Activated naive CD4-positive, alpha-beta T cell treated with anti-CD3 and anti-CD28 coated beads, Interleukin-2, amount 50 U/mL, for 72 hours (primary cell): ENCODE data around the gene RBFOX1. TPM values are rescaled to one million over a fixed set of nuclear protein-coding genes. Genes with fewer than 3 reads are reported as not detected.

Experiments
- ATAC-seq, 2 donors: fragments of 150-1000 bp; cut with Tn5 transposase; 2 replicates each; pipeline ENCODE4 v1.10.0; 2021; ENCODE audit warnings: mild to moderate bottlenecking in 2 of 2, moderate library complexity in 2 of 2
- DNase-seq, 2 donors: peaks; one replicate each; pipeline ENCODE4 v3.0.0; 2021 to 2022; ENCODE audit warnings: low spot score in 2 of 2
- H3K27ac Mint-ChIP-seq, 2 donors: one replicate each; pipeline ENCODE4 v1.8.0; 2022; ENCODE audit warnings: mild to moderate bottlenecking in 2 of 2, mixed read lengths in 2 of 2
- H3K36me3 Mint-ChIP-seq, 2 donors: one replicate each; pipeline ENCODE4 v1.8.0; 2022; ENCODE audit warnings: mixed read lengths in 2 of 2
- H3K9me3 Mint-ChIP-seq, 2 donors: one replicate each; pipeline ENCODE4 v1.8.0; 2022; ENCODE audit warnings: mixed read lengths in 2 of 2
- total RNA-seq, 2 donors: library from RNA; stranded (reverse); gene quantifications; one replicate each; pipeline ENCODE4 v1.2.3, GENCODE V29; 2022

RBFOX1 gene
- total RNA-seq, 2 donors from 2014 or later, result not detected

DNA sequence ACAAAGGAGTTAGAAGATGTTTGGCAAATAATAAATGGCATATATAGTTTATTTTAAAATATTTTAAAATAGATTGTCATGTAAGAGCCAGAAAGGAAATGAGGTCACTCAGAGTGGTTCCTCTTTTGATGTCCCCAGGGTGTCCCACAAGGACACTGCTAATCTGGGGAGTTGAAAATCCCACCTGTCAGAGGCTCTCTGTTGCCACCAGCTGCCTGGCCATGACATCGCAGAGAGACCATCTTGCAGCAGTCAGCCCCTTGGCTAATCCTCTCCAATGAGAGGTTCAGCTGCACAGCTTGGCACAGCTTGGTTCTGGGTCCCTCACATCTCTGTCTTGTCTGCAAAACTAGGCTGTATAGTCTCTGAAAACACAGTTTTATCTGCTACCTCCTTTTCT lies 11.0 kb upstream of the RBFOX1 start:
- ATAC-seq (no peak), DNase-seq (no peak)
- Mint-ChIP-seq H3K36me3 (no peaks in the 10 kb centered on the region), H3K9me3 (peaks cover 16 to 23% of the 10 kb centered on the region in 2 donors), H3K27ac (no peak overlapping the region)

DNA sequence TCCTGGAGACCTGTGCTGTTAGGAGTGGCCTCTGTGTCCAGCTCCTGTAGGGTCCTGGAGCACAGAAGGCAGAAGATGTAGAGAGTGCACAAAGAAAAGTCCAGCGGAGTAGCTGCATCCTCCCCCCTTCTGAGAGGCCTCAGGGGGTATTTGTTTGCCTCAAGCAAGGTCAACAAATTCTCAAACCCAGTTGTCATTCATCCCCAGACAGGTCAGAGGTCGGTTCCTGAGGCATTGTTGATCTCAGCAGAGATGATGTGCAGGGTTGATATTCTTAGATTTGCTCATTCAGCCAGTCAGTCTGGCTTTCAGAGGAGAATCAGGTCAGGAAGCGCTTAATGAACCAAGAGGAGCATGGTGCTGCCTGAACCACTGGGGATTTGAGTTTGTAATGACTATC lies 8.3 kb upstream of the RBFOX1 start:
- ATAC-seq (no peak), DNase-seq (no peak)
- Mint-ChIP-seq H3K36me3 (peaks cover 0 to 5% of the 10 kb centered on the region in 2 donors), H3K27ac (no peak overlapping the region), H3K9me3 (peaks cover 24 to 28% of the 10 kb centered on the region in 2 donors)

DNA sequence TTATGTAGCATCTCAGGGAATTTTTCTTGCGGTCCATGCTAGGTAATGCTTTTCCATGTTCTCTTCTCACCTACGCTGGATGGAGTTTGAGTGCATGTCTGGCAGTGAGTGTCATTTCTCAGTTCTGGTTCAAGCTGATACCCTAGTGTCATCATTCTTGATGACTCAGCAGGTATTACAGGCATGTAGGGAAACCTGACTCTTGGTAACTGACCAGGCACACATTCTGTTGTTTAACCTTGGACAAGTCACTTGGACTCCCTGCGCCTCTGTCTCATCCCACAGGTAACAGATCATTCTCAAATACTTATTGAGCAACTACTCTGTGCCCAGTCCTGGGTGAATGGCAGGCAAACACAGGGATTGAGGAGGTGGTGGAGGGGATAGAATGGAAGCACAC lies 6.8 kb upstream of the RBFOX1 start:
- Mint-ChIP-seq H3K9me3 (peaks cover 24 to 25% of the 10 kb centered on the region in 2 donors), H3K27ac (no peak overlapping the region), H3K36me3 (peaks cover 0 to 5% of the 10 kb centered on the region in 2 donors)
- DNase-seq (no peak), ATAC-seq (no peak)

DNA sequence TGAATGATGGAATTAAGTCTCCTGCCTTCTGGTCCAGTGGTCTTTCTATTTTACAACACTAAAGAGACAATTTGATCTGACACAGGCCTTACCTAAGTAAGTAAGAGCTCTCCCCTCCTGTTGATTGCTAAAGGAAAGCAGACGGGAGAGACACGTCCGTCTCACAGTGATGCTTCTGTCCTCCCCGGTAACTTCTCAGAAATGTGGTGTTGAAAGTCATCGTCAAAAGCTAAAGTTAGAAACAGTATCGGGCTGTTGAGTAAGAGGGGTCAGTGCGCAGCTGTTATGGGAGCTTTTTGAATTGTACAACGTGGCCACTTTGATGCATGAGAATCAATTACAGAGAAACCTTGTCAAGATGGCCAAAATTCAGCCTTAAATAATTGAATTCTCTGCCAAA lies 1.9 kb upstream of the RBFOX1 start:
- H3K36me3 Mint-ChIP-seq, result peaks cover 0 to 5% of the 10 kb centered on the region in 2 donors
- ATAC-seq (no peak), DNase-seq (no peak)
- H3K9me3 Mint-ChIP-seq, result peaks cover 21 to 32% of the 10 kb centered on the region in 2 donors
- H3K27ac Mint-ChIP-seq, result no peak overlapping the region

DNA sequence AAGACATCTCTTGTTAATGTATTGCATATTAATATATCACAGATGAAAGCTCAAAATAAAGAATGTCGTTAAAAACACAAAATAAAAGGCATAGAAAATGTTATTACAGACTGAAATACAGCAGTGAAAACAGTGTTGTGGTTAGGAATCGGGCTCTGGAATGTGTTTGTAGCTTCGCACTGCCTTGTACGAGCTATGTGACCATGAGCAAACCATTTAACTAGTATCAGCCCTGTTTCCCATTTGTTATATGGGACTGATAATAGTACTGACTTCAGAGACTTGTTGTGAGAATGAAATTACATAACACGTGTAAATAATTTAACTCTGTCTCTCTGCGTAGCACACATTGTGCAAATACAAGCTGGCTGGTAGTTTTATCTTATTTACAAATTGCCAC lies 648 bp upstream of the RBFOX1 start:
- DNase-seq (no peak), ATAC-seq (no peak)
- H3K9me3 Mint-ChIP-seq, result peaks cover 14 to 29% of the 10 kb centered on the region in 2 donors
- no peak overlapping the region for H3K27ac Mint-ChIP-seq
- H3K36me3 Mint-ChIP-seq, result peaks cover 0 to 2% of the 10 kb centered on the region in 2 donors

DNA sequence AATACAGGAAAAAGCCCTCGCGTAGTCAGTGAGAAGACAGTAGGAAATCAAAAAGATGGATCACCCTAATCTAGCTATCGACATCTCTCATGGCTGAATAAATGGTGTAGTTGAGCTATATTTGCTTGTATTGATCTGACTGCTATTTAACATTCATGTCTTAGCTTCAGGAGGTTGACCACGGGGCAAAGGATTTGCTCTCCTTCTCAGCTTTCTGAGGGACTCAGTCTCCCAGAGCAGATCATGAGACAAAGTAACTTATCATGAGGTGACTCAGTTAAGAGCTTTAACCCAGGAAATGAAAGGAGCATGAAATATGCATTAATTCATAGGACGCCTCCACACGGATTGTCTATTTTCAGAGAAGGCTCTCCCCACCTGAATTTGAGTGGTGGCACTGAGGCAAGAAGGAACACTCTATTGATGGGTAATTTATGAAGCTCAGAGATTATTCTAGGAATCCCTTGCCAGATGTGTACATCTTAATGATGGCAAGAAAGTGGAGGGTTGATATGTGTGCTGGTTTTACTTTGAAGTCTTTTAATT lies 608 bp downstream of the RBFOX1 start:
- DNase-seq (no peak), ATAC-seq (no peak)
- Mint-ChIP-seq H3K36me3 (no peaks in the 10 kb centered on the region), H3K9me3 (peaks cover 12 to 21% of the 10 kb centered on the region in 2 donors), H3K27ac (no peak overlapping the region)

DNA sequence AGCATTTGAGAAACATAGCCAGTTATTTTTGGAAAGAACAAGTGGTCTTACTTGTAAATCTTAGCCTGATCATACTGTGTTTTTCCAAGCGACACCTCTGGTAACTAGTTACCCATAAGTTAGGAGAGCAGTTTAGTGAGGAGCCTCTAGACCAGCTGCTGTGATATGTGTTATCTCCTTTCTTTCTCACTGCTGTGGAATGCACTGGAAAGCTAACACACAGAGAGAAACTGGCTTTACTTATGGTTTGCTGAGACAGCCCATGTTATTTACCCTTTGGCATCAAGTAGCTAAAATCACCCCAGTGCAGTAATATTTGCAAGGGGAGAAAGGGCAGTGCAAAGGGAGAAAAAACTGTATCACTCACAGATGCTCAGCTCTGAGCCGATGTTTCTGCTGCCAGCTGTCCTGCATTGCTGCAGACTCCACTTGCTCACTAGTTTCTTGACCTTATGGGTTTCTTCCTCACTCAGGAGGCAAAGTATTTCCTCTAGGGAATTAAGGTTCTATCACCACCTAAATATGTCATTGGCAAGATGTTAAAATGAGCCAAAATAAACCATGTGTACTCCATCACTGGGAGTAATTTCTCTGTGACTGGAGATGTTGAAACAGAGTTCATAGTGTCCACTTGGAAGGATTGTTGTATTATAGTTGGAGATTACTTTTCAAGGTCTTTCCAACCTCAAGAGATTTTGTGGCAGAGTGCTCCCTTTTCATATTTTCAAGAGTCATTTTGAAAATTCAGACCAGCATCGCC lies 2.3 kb downstream of the RBFOX1 start:
- H3K9me3 Mint-ChIP-seq, result peaks cover 18 to 20% of the 10 kb centered on the region in 2 donors
- no peak for ATAC-seq
- no peak for DNase-seq
- H3K27ac Mint-ChIP-seq, result no peak overlapping the region
- peaks cover 0 to 5% of the 10 kb centered on the region in 2 donors for H3K36me3 Mint-ChIP-seq

DNA sequence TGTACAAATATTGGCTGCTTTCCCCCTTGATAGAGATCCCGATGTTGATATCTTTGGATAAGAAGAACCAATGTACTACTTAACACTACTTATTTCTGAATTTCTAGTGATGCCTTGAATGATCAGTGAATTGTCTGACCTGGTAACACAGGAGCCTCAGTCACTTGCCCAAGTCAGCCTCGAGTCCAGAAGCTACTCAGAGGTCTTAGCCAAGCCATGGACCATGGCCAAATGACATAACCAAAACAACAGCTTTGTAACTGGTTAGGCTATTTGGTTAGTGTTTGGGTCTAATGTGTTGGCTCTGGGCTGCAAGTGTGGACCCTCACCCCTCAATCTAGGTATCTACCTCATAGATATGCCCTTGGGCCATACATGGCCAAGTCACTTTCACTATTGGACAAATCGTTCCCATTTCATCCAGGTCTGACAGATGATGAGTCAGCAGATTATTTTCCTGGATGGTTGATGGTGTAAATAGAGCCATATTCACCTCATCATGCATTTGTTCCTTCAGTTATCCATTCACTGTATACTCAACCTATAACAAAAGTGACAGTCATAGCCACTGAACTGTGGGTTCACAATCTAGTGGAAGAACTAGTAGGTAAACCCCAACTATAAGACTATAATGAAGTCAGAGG lies 3.5 kb downstream of the RBFOX1 start:
- ATAC-seq (no peak), DNase-seq (no peak)
- Mint-ChIP-seq H3K9me3 (peaks cover 18 to 20% of the 10 kb centered on the region in 2 donors), H3K27ac (no peak overlapping the region), H3K36me3 (peaks cover 0 to 5% of the 10 kb centered on the region in 2 donors)

DNA sequence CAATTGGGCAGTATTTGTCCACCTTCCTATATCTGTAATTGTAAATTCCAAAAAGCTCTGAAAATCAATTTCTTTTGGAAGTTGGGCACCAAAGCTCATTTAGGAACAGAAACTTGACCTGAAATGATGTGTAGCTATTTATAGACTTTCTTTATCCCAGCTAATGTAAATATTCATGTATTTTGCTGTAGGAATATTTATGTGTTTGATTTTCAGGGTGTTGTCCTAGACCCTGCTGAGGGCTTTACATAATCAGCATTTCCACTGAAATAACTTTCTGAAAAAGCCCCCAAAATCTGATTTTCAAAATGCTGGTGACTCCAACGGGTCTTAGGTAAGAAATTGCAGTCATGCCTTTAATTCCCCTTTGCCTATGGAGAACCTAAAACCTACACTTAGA lies 4.1 kb downstream of the RBFOX1 start:
- DNase-seq (no peak), ATAC-seq (no peak)
- Mint-ChIP-seq H3K9me3 (peaks cover 19 to 20% of the 10 kb centered on the region in 2 donors), H3K27ac (no peak overlapping the region), H3K36me3 (peaks cover 0 to 5% of the 10 kb centered on the region in 2 donors)

DNA sequence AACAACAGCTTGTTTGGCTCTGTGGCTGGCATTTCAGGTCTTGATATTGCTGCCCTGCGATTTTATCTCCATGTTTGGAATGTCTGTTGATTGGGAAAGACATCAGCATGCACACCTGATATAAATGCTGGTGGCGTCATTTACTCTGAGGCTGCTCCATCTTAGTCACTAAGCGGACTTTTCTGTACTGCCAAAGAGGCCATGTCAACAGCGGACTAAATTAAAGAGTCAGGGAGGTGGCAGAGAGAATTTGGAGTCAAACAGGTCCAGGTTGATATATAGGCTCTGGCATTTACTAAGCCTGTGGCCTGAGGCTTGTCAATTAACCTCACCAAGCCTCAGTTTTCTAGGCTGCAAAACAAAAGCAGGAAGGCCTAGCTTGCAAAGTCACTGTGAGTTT lies 6.2 kb downstream of the RBFOX1 start:
- H3K36me3 Mint-ChIP-seq, result peaks cover 0 to 13% of the 10 kb centered on the region in 2 donors
- H3K9me3 Mint-ChIP-seq, result peaks cover 22 to 27% of the 10 kb centered on the region in 2 donors
- DNase-seq (no peak), ATAC-seq (no peak)
- no peak overlapping the region for H3K27ac Mint-ChIP-seq

DNA sequence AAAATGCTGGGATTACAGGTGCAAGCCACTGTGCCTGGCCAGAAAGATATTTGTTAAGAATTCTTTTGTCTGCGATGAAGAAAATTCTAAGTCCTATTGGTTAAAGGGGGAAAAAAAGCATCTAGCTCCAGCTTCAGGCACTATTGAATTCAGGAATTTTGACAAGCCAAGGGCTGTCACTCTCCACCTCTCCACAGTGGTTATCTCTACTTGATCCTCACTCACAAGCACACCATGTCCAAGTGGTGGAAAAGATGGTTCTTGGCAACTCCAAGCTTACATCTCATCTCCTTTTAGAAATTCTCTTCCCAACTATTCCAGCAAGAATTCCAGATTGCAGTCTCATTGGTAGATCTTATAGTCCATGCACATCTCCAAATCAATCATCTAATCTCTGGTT lies 7.1 kb downstream of the RBFOX1 start:
- no peak for DNase-seq
- no peak for ATAC-seq
- Mint-ChIP-seq H3K36me3 (peaks cover 0 to 13% of the 10 kb centered on the region in 2 donors), H3K27ac (no peak overlapping the region), H3K9me3 (peaks cover 19 to 22% of the 10 kb centered on the region in 2 donors)

DNA sequence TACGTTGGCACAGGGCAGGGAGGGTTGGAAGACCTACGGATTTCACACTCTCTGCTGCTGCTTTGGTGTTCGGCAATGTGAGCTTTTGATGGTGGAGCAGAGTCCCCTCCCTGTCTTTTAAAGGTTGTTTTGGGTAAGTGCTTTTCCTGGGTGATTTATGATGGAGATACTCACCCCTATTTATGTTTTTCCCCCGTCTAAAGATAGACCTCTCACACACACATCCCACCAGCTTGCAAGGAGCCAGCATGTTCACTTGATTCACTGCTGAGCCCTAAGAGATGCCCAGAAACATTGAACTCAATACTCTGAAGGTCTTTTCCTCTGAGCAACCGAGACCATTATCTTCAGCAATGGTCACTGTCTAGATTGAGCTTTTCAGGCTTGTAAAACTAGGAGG lies 8.3 kb downstream of the RBFOX1 start:
- peaks cover 0 to 13% of the 10 kb centered on the region in 2 donors for H3K36me3 Mint-ChIP-seq
- peaks cover 19 to 29% of the 10 kb centered on the region in 2 donors for H3K9me3 Mint-ChIP-seq
- ATAC-seq (no peak), DNase-seq (no peak)
- no peak overlapping the region for H3K27ac Mint-ChIP-seq

DNA sequence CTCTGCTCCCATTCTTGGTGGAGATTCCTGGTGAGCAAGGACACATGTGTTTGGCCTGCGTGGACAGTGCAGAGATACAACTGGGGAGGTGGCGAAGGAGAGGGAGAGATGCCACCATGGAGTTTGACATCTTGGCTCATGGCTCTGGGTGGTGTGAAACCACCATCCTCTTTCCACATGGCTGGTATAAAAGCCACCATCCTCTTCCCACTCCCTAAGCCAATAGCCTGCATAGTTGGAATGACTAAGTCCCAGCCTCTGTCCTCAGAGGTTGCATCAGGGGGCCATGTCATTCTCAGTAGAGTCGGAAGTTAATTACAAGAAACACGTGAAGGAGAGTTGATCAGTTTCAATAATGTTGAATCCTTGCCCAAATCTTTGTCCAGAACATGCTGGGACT lies 10.0 kb downstream of the RBFOX1 start:
- ATAC-seq, result no peak
- H3K9me3 Mint-ChIP-seq, result peaks cover 29 to 39% of the 10 kb centered on the region in 2 donors
- no peak for DNase-seq
- H3K36me3 Mint-ChIP-seq, result peaks cover 0 to 13% of the 10 kb centered on the region in 2 donors
- no peak overlapping the region for H3K27ac Mint-ChIP-seq

DNA sequence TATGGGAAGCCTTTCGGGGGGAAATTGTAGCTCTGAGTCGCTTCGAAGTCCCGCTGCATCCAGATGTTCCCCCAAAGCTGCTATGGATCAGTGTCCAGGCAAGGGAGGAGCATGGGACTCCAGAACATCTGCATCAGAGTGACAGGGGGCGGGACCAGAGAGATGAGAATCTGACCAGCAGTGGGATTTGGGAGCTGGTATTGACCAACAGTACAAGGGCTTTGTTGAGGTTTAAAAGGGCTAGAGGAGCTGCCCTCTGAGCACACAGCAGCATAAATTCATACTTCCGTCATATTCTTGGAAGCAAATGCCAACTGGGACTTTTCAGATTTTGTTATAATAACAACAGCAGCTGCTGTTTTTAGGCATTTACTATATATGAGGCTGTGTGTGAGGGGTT lies 10.6 kb downstream of the RBFOX1 start:
- DNase-seq, result no peak
- Mint-ChIP-seq H3K9me3 (peaks cover 29 to 39% of the 10 kb centered on the region in 2 donors), H3K36me3 (peaks cover 0 to 13% of the 10 kb centered on the region in 2 donors), H3K27ac (no peak overlapping the region)
- ATAC-seq, result no peak

DNA sequence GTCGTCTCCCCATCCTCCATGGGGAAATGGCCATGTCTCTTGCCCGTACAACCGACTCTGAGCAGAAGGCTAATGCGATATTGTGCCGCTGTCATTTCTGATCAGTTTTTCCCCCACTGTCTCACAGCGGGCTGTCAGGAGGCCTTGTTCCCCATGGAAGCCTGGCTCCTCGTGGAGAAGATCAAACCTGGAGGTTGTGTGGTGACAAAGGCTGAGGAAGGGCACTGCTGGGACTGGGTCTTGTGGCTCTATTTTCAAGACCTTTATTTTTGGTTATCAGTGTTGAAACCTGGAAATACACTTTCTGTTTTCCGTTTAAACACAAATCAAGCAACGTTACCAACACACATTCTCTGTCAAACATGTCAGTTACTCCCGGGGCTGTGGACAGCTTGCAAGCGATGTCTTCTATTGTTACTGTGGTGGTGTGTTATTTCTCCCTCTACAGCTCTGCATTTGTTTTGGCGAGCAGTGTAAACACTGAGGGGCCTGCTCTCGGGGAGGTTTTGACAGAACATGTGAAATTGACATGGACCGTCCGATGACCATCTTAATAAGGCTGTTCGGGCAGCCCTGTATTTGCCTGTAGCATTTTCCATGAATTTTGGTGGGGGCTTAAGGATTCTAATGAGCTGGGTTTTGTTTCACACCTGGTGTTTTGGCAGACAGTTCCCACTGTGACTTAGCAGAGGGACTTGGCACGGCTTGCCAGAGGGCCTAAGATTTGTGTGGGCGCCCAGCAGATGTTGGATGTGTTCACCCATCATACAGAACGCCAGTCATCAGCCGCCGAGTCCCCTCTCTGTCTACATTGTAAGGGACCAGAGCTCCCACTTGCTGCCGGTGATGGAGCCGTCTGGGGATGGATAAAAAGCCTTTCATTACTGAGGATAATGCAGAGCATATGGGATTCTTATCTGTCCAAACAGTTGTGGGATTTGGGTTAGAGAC lies 12.5 kb downstream of the RBFOX1 start:
- peaks cover 0 to 8% of the 10 kb centered on the region in 2 donors for H3K36me3 Mint-ChIP-seq
- H3K9me3 Mint-ChIP-seq, result peaks cover 25 to 30% of the 10 kb centered on the region in 2 donors
- ATAC-seq (no peak), DNase-seq (no peak)
- H3K27ac Mint-ChIP-seq, result no peak overlapping the region

DNA sequence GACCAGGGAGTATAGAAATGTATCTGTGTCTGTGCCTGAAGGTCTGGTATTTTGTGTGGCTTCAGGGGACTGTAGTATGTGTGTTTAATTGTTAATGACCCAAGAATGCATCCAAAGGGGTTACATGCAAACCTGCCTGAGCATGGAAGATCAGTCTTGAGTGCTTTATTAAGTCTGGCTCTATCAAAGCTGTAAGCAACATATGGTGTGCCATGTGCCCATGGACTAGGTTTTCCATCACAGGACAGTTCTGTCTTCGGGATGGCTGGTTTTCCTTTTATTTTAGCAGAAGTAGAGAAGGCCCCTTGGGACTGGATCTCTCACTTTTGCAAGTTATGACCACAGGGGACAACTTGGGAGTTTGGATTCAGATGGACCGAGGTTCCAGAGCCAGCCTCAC lies 18.2 kb downstream of the RBFOX1 start:
- ATAC-seq, result no peak
- Mint-ChIP-seq H3K27ac (no peak overlapping the region), H3K36me3 (peaks cover 0 to 6% of the 10 kb centered on the region in 2 donors), H3K9me3 (peaks cover 19 to 22% of the 10 kb centered on the region in 2 donors)
- no peak for DNase-seq
